ENCODE results near the gene XYLT2.

DNA sequence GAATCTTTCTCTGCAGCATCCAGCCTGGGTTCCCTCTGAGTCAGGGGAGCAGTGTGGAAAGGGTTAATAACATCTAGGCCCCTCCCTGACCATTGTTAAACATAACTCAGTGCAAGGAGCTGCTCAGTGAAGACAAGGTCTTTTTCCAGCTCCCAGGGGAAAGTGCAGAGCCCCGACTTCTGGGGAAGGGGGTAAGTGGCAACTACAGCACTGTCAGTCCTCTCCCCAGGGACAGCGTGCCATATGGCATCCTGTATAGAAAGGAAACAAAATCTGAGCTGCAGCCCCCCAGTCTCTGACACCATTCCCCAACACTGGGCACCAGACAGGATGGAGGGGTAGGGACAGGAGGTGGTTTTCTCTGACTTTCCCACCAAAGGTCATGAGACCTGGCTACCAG lies 19.2 kb downstream of the XYLT2 start:
- TF ChIP-seq CTCF (IDR thresholded peaks at IDR 0.05; ENCODE audit: low read depth, low read length) = no peak
- TF ChIP-seq MYC (IDR thresholded peaks at IDR 0.05; ENCODE audit: low read depth, low read length) = no peak
- no peak for TF ChIP-seq POLR2A (IDR thresholded peaks at IDR 0.05; ENCODE audit: extremely low read depth, insufficient read length)
- no peak for TF ChIP-seq MAX (IDR thresholded peaks at IDR 0.05; ENCODE audit: low read depth, low read length)

Measured in NB4 (cell line).